NCI-H226 (cell line): ENCODE results near the gene OR52I2.

Experiments used
- DNase-seq: peaks from one replicate; pipeline ENCODE4 v3.0.0-alpha.2; 2015

OR52I2 gene

GRCh38 chr11:4610258-4610935 lies 28.9 kb downstream of the OR52I2 start:
- DNase-seq: peak; percentile 33

GRCh38 chr11:4611986-4612385 lies 30.4 kb downstream of the OR52I2 start:
- no peak for DNase-seq

GRCh38 chr11:4615856-4616444 lies 34.4 kb downstream of the OR52I2 start:
- DNase-seq: no peak

- no peak for DNase-seq
Observed at GRCh38 chr11:4619514-4619913, 38.0 kb downstream of the OR52I2 start.

- peak; percentile 30 for DNase-seq
Observed at GRCh38 chr11:4626207-4627099, 44.9 kb downstream of the OR52I2 start.

- DNase-seq: no peak
Observed at GRCh38 chr11:4636136-4636535, 54.6 kb downstream of the OR52I2 start.

- DNase-seq: peak; percentile 43
Observed at GRCh38 chr11:4636962-4637661, 55.6 kb downstream of the OR52I2 start, which contains the start of gene OR51D1. Gene OR51D1, plus strand, starts transcription at chr11:4637477. Its CDS starts 2,314 bp downstream, at chr11:4639791.

- DNase-seq: no peak
Observed at GRCh38 chr11:4637662-4638047, 56.1 kb downstream of the OR52I2 start.

GRCh38 chr11:4639931-4640330 lies 58.4 kb downstream of the OR52I2 start:
- DNase-seq: no peak

GRCh38 chr11:4641501-4641900 lies 60.0 kb downstream of the OR52I2 start:
- DNase-seq: no peak

GRCh38 chr11:4642043-4642442 lies 60.5 kb downstream of the OR52I2 start:
- no peak for DNase-seq
